Left hindlimb (tissue), 1 donor: ENCODE data around the gene C2CD2.
"Not testable (repeated sequence)": the region's sequence is repeated elsewhere in the genome, so short reads cannot be mapped to it uniquely, and the experiment has no call there.

ENCODE experiments used
- DNase-seq: peaks from one replicate; pipeline ENCODE4 v3.0.0-alpha.2; 2018

Gene C2CD2

GRCh38 chr21:41956926-41957729, 3.3 kb upstream of the C2CD2 start:
- no peak for DNase-seq

- DNase-seq, result no peak
Observed at GRCh38 chr21:41955516-41955915, 1.7 kb upstream of the C2CD2 start.

- DNase-seq, result no peak
Observed at GRCh38 chr21:41954654-41955499, 1.1 kb upstream of the C2CD2 start.

GRCh38 chr21:41953249-41953830, 478 bp downstream of the C2CD2 start:
- DNase-seq, result no peak

- no peak for DNase-seq
Observed at GRCh38 chr21:41952568-41953248, 1.1 kb downstream of the C2CD2 start.

GRCh38 chr21:41951876-41952567, 1.8 kb downstream of the C2CD2 start:
- DNase-seq, result no peak

- no peak for DNase-seq
Observed at GRCh38 chr21:41950941-41951351, 2.9 kb downstream of the C2CD2 start.

- DNase-seq, result not testable (repeated sequence)
Observed at GRCh38 chr21:41949631-41950030, 4.2 kb downstream of the C2CD2 start.

GRCh38 chr21:41948901-41949300, 4.9 kb downstream of the C2CD2 start:
- DNase-seq, result no peak

- no peak for DNase-seq
Observed at GRCh38 chr21:41948078-41948895, 5.5 kb downstream of the C2CD2 start.

- no peak for DNase-seq
Observed at GRCh38 chr21:41945982-41946381, 7.8 kb downstream of the C2CD2 start.

GRCh38 chr21:41943851-41944250, 10.0 kb downstream of the C2CD2 start:
- DNase-seq, result no peak

GRCh38 chr21:41942457-41942856, 11.4 kb downstream of the C2CD2 start:
- DNase-seq, result no peak

- DNase-seq, result no peak
Observed at GRCh38 chr21:41941941-41942340, 11.9 kb downstream of the C2CD2 start.

GRCh38 chr21:41940431-41940830, 13.4 kb downstream of the C2CD2 start:
- DNase-seq, result no peak

- DNase-seq, result no peak
Observed at GRCh38 chr21:41939391-41939790, 14.4 kb downstream of the C2CD2 start.

- DNase-seq, result no peak
Observed at GRCh38 chr21:41933313-41934079, 20.3 kb downstream of the C2CD2 start.

- no peak for DNase-seq
Observed at GRCh38 chr21:41932576-41933312, 21.1 kb downstream of the C2CD2 start.

GRCh38 chr21:41932191-41932575, 21.6 kb downstream of the C2CD2 start:
- no peak for DNase-seq

GRCh38 chr21:41931041-41931451, 22.8 kb downstream of the C2CD2 start:
- DNase-seq, result no peak
